Stimulated activated CD4-positive, alpha-beta T cell treated with anti-CD3 and anti-CD28 coated beads, Interleukin-1b, Interleukin-23, amount 100 ng/mL, for 4 hours (primary cell): ENCODE results near the gene CASQ1.

Experiments used
- DNase-seq, 2 donors: peaks; one replicate each; pipeline ENCODE4 v3.0.0-alpha.2; 2020; ENCODE audit warnings: low read depth in 2 of 2

Gene CASQ1

GRCh38 chr1:160189649-160190625, at the start of gene CASQ1:
TSS of gene CASQ1 (plus strand) at chr1:160190575. CDS start at chr1:160190752, 177 bp downstream.
- no peak for DNase-seq

DNA sequence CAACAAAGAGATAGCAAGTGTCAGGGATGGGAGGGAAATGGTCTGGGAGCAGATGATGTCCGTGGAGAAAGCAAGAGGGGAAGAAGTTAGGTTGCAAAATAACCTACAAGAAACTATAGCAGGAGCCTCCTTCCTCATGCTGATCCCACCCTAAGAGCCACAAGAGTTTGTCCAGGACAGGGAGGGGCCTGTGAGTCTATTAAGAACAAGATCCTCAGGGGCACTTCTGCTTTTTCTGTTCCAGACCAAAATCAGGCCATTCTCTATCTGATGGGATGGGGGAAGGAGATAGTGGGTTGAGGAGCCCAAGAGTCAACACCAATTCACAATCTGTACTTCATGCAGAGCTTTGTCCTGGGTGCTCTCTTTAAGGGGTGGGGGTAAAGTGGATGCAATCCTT, 46.7 kb upstream of the CASQ1 start:
- DNase-seq: no peak

DNA sequence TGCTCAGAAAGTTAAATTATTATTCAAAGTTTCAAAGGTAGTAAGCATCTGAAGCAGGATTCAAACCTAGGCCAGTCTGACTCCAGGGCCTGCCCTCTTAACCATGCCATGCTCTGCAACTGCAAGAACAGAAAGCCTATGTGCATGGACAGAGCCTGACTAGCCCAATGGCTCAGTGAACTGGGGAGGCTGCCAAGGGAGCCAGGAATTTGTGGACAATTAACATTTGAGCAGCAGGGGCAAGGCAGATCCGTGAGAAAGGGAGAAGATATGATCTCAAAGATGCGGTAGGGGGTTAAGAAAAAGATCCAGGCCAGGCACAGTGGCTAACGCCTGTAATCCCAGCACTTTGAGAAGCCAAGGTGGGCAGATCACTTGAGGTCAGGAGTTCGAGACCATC, 45.5 kb upstream of the CASQ1 start:
- no peak for DNase-seq

DNA sequence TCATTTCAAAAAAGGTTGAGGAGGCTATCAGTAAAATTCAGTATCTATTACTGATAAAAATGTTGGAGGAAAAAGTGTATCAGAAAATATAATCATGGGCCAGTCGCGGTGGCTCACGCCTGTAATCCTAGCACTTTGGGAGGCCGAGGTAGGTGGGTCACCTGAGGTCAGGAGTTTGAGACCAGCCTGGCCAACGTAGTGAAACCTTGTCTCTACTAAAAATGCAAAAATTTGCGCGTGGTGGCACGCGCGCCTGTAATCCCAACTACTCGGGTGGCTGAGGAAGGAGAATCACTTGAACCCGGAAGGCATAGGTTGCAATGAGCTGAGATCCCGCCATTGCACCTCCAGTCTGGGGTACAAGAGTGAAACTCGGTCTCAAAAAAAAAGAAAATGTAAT, 44.3 kb upstream of the CASQ1 start:
- no peak for DNase-seq

GRCh38 chr1:160148121-160148520, 42.3 kb upstream of the CASQ1 start:
- no peak for DNase-seq

GRCh38 chr1:160149233-160149632, 41.1 kb upstream of the CASQ1 start:
- no peak for DNase-seq

DNA sequence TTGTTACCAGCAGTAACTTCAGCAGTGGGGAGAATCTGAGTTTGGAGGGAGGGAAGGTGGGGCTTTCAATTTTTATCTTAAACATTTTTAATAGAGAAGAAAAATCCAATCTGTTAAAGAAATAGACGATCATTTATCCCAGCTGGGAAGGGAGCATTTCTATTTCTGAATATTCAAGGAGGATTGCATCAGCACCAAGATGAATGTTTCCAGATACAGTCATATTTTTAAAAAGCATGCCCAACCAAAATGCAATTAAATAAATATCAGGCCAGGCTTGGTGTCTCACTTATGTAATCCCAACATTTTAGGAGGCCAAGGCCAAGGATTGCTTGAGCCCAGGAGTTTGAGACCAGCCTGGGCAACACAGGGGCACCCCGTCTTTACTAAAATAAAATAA, 40.7 kb upstream of the CASQ1 start:
- DNase-seq: no peak

DNA sequence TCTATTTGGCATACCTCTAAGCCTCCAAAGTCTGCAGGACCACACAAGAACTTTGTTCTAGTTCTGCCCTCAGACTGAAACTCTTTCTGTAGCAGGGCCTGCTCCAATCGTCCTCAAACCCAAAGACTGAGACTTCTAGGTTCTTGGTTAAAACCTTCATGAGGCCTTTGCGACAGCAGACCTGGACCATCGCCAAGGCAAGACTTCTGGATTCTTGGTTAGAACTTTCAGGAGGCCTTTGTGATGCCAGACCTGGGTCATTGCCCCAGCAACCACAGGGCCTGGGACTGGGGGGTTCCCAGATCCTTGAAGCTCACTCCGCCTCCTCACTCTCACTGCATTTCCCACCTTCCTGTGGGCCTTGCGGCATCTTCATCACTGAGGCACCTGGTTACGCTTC, 39.1 kb upstream of the CASQ1 start, which contains the start of gene ATP1A4:
TSS of gene ATP1A4 (plus strand) at position 301 of the 400 bp plus-strand sequence. CDS start 438 bp downstream, outside the sequence.
- no peak for DNase-seq

DNA sequence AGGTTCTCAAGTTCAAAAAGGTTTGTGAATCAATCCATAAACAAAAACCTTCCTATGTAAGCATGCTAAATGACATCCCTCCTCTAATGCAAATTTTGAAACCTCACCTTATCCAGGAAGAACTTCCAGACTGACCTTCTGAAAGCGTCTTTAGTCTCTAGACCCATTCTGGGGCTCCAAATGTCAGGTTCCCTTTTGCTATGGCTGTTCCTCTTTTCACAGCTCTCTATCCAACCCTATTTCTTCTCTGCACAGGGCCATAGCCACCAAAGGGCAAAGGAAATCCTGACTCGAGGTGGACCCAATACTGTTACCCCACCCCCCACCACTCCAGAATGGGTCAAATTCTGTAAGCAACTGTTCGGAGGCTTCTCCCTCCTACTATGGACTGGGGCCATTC, 35.6 kb upstream of the CASQ1 start:
- DNase-seq: no peak

DNA sequence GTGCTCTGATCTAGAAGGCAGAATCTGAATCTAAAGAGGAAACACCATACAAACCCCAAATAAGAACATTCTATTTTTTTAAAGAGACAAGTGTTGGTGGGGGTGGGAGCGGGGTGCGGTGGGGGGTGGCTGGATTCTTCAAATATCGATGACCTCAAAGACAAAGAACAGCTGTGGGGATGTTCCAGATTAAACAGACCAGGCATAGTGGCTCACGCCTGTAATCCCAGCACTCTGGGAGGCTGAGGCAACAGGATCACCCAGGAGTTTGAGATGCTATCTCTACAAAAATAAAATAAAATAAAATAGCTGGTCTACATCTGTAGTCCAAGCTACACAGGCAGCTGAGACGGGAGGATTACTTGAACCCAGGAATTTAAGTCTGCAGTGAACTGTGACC, 34.0 kb upstream of the CASQ1 start:
- DNase-seq: no peak

DNA sequence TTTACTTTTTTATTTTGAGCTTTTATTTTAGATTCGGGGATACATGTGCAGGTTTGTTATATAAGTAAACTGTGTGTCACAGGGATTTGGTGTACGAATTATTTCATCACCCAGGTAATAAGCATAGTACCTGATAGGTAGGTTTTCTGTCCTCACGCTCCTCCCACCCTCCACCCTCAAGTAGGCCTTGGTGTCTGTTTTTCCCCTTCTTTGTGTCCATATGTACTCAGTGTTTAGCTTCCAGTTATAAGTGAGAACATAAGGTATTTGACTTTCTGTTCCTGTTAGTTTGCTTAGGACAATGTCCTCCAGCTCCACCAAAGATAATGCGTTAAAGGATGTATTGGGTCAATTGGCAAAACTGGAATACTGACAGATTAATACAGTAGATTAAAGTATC, 33.2 kb upstream of the CASQ1 start:
- no peak for DNase-seq

GRCh38 chr1:160158031-160158430, 32.3 kb upstream of the CASQ1 start:
- no peak for DNase-seq

DNA sequence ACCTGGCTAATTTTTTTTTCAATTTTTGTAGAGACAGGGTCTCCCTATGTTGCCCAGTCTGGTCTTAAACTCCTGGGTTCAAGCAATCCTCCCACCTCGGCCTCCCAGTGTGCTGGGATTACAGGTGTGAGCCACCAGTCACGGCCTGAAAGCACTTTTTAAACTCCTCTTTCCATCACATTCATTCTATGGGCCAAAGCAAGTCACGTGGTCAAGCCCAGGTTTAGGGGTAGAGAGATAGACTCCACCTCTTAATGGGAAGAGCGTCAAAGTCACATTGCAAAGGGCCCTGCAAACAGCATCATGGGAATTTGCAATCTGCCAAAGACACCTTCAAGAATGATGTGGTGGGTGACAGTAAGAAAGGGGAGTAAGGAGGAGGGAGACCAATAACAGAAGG, 31.8 kb upstream of the CASQ1 start:
- no peak for DNase-seq

GRCh38 chr1:160159846-160160245, 30.5 kb upstream of the CASQ1 start:
- no peak for DNase-seq

- no peak for DNase-seq
These were observed 28.2 kb upstream of the CASQ1 start for GRCh38 chr1:160161965-160162705.

- DNase-seq: no peak
These were observed 27.4 kb upstream of the CASQ1 start for GRCh38 chr1:160162931-160163330.

GRCh38 chr1:160163615-160164014, 26.8 kb upstream of the CASQ1 start:
- no peak for DNase-seq

GRCh38 chr1:160164121-160164520, 26.3 kb upstream of the CASQ1 start:
- DNase-seq: no peak

DNA sequence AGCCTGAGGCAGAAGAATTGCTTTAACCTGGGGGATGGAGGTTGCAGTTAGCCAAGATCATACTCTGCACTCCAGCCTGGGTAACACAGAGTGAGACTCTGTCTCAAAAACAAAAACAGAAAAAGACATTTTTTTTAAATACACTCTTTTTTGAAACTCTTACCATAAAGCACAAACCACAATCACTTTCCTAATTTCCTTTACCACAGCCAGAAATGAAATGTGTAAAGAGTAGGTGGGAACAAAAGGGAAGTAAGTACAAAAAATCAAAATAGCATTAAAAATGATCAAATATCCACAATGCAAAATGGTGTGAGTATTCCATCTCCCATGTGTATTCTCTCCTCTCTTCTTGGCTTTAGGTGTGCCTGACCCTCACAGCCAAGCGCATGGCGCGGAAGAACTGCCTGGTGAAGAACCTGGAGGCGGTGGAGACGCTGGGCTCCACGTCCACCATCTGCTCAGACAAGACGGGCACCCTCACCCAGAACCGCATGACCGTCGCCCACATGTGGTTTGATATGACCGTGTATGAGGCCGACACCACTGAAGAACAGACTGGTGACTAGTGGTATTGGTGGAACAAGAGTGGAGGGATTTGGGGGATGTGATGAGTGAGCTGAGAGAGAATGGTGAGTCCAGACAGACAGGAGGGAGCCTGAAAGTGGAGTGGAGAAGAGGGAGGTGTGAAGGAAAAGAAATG, 24.1 kb upstream of the CASQ1 start:
- DNase-seq: no peak

DNA sequence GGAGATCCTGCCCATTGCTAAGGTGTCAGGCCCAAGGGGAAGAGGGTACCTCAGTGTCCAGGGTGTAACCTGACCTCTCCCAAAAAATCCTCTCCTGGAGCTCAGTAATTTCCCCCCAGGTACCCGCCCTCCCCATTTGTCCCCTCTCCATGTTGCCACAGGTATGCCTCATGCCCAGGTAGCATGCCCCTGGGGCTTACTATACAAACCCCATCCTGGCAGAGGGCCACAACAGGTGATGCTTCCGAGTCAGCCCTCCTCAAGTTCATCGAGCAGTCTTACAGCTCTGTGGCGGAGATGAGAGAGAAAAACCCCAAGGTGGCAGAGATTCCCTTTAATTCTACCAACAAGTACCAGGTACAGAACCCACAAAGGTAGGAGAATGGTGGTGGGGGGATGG, 23.3 kb upstream of the CASQ1 start:
- DNase-seq: no peak

DNA sequence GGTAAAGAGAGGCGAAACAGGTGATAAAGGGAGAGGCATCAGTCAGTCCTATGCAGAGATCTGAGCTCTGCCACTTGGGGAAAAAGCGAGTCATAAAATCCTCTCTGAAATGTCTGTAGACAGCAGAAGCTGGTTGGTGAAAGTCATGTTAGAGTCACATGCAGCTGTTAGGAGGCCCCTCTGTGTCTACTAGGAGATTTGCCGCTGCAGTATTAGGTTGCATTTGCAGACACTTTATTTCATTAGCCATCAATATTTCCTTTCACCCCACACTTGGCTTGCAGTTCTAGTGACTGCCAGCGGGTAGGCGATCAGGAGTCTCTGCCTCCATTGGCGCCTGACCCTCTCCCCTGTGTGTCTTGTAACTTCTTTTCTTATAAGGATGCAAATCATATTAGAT, 22.8 kb upstream of the CASQ1 start:
- no peak for DNase-seq

DNA sequence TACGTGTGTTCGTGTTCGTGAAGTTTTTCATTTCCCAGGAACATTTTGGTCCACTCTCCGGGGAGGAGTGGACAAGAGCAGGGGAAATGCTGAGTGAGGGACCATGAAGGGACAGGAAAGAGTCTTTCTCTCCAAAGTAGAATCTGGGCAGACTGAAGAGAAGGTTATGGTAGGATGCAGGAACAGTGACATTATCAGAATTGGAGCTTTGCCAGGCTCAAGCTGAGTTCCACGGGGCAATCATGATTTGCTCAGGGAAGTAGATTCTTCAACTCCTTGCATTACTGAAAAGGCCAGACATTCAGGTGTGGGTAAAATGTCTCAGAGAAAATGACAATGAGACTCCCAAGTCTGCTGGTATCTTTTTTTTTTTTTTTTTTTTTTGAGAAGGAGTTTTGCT, 22.4 kb upstream of the CASQ1 start:
- DNase-seq: no peak
